HEK293 (cell line): Measurements from ENCODE around the gene GNG4.

ENCODE experiments used
- CTCF ChIA-PET: fragments of 350-600 bp; formaldehyde crosslinking; extraction: SDS; loops from one replicate; lab custom pipeline; 2021; ENCODE audit warnings: antibody characterized with exemption; lab: Yijun Ruan, JAX
- POLR2A ChIA-PET: fragments of 300-600 bp; formaldehyde crosslinking; extraction: SDS; loops from one replicate; lab custom pipeline; 2020; ENCODE audit warnings: antibody characterized with exemption, inconsistent platforms; lab: Yijun Ruan, JAX
- H3K27ac ChIP-seq: fragments of 200-500 bp; sonication (Bioruptor generic); 2 replicates; pipeline ENCODE4 v1.5.1; 2014; ENCODE audit warnings: low read depth, low read length, control low read depth, inconsistent platforms; ENCODE audit errors: extremely low read depth
- H3K36me3 ChIP-seq, 2 experiments: fragments of 200-500 bp in 1 of 2; sonication (Bioruptor generic) in 1 of 2; 1 replicate in 1 of 2; 2 replicates in 1 of 2; pipeline ENCODE4 v1.5.1; 2014 to 2017; ENCODE audit warnings: inconsistent platforms in 2 of 2, low read length in 2 of 2; ENCODE audit not compliant: control insufficient read depth in 2 of 2, insufficient read depth in 1 of 2
- H3K4me1 ChIP-seq: fragments of 200-500 bp; sonication (Bioruptor generic); 2 replicates; pipeline ENCODE4 v1.5.1; 2014; ENCODE audit warnings: mild to moderate bottlenecking, low read length, inconsistent platforms; ENCODE audit not compliant: control insufficient read depth, insufficient read depth
- H3K4me3 ChIP-seq: 2 replicates; pipeline ENCODE4 v1.5.1; 2011; ENCODE audit warnings: low read depth, mild to moderate bottlenecking, control low read depth, low read length, moderate library complexity
- H3K9me3 ChIP-seq: fragments of 200-500 bp; sonication (Bioruptor generic); 2 replicates; pipeline ENCODE4 v1.5.1; 2014; ENCODE audit warnings: low read depth, low read length, inconsistent platforms; ENCODE audit not compliant: control insufficient read depth, insufficient read depth
- BCL6B ChIP-seq: fragments of 450-650 bp; formaldehyde crosslinking; IDR thresholded peaks from 2 replicates; pipeline ENCODE4 v1.5.1; 2017; ENCODE audit warnings: missing biosample characterization, missing genetic modification characterization
- HOXA7 ChIP-seq: sonication (generic); formaldehyde crosslinking; IDR thresholded peaks from 2 replicates; pipeline ENCODE4 v1.8.1; 2022; ENCODE audit warnings: missing genetic modification reagents, borderline replicate concordance
- PBX3 ChIP-seq: sonication (generic); formaldehyde crosslinking; IDR thresholded peaks from 2 replicates; pipeline ENCODE4 v1.8.1; 2022; ENCODE audit warnings: mild to moderate bottlenecking, moderate library complexity, missing genetic modification reagents
- PRDM1 ChIP-seq: fragments of 450-650 bp; formaldehyde crosslinking; IDR thresholded peaks from 2 replicates; pipeline ENCODE4; 2016; ENCODE audit warnings: missing biosample characterization, missing genetic modification characterization
- ZNF391 ChIP-seq: fragments of 450-650 bp; formaldehyde crosslinking; IDR thresholded peaks from 2 replicates; pipeline ENCODE4 v1.5.1; 2016; ENCODE audit warnings: low read depth, missing biosample characterization, missing genetic modification characterization, borderline replicate concordance
- ZNF394 ChIP-seq: fragments of 450-650 bp; formaldehyde crosslinking; IDR thresholded peaks from 2 replicates; pipeline ENCODE4 v1.5.1; 2016; ENCODE audit warnings: missing biosample characterization, missing genetic modification characterization, mild to moderate bottlenecking, moderate library complexity, borderline replicate concordance
- ZNF473 ChIP-seq: fragments of 450-650 bp; formaldehyde crosslinking; IDR thresholded peaks from 2 replicates; pipeline ENCODE4 v1.5.1; 2017; ENCODE audit warnings: missing biosample characterization, missing genetic modification characterization
- ZNF48 ChIP-seq: fragments of 450-650 bp; formaldehyde crosslinking; IDR thresholded peaks from 2 replicates; pipeline ENCODE4 v1.5.1; 2016; ENCODE audit warnings: missing biosample characterization, missing genetic modification characterization
- ZNF510 ChIP-seq: fragments of 450-650 bp; formaldehyde crosslinking; IDR thresholded peaks from 2 replicates; pipeline ENCODE4 v1.5.1; 2018; ENCODE audit warnings: mild to moderate bottlenecking, missing genetic modification characterization, missing biosample characterization; ENCODE audit not compliant: insufficient replicate concordance
- ZNF513 ChIP-seq: fragments of 450-650 bp; IDR thresholded peaks from 2 replicates; pipeline ENCODE4 v1.5.1; 2018; ENCODE audit warnings: missing biosample characterization, missing genetic modification characterization
- ZNF626 ChIP-seq: fragments of 450-650 bp; sonication (Bioruptor Pico); formaldehyde crosslinking; IDR thresholded peaks from 2 replicates; pipeline ENCODE4 v1.5.1; 2018; ENCODE audit warnings: missing biosample characterization, missing genetic modification characterization, inconsistent platforms
- ZNF645 ChIP-seq: fragments of 450-650 bp; formaldehyde crosslinking; IDR thresholded peaks from 2 replicates; pipeline ENCODE4; 2016; ENCODE audit warnings: missing biosample characterization, missing genetic modification characterization
- ZNF785 ChIP-seq: fragments of 450-650 bp; formaldehyde crosslinking; IDR thresholded peaks from 2 replicates; pipeline ENCODE4 v1.5.1; 2016; ENCODE audit warnings: missing biosample characterization, missing genetic modification characterization
- TF ChIP-seq, protein P1 (sequence below): fragments of 450-650 bp; formaldehyde crosslinking; IDR thresholded peaks from 2 replicates; pipeline ENCODE4 v1.5.1; 2016; ENCODE audit warnings: missing biosample characterization, missing genetic modification characterization
- TF ChIP-seq, protein P2 (sequence below): fragments of 450-650 bp; formaldehyde crosslinking; IDR thresholded peaks from 2 replicates; pipeline ENCODE4 v1.5.1; 2016; ENCODE audit warnings: missing biosample characterization, missing genetic modification characterization
- TF ChIP-seq, protein P3 (sequence below): fragments of 450-650 bp; formaldehyde crosslinking; IDR thresholded peaks from 2 replicates; pipeline ENCODE4 v1.5.1; 2016; ENCODE audit warnings: missing biosample characterization, missing genetic modification characterization

The GNG4 gene

GRCh38 chr1:235533476-235534168, 116.0 kb downstream of the GNG4 start:
- H3K4me1 ChIP-seq, result no peaks in the 10 kb centered on the region
- no peaks in the 10 kb centered on the region for H3K36me3 ChIP-seq
- H3K9me3 ChIP-seq, result no peaks in the 10 kb centered on the region
- TF ChIP-seq ZNF626 (tag by site-specific recombination) (no peak), ZNF391 (no peak), PBX3 (CRISPR knock-in tag) (no peak), ZNF785 (tag by site-specific recombination) (no peak), ZNF394 (tag by site-specific recombination) (no peak), ZNF513 (peak; percentile 81), ZNF645 (tag by site-specific recombination) (no peak), ZNF48 (no peak), HOXA7 (CRISPR knock-in tag) (no peak), ZNF510 (no peak), ZNF473 (tag by site-specific recombination) (no peak), PRDM1 (peak; percentile 95), BCL6B (tag by site-specific recombination) (no peak)
- TF ChIP-seq, protein P1, sequence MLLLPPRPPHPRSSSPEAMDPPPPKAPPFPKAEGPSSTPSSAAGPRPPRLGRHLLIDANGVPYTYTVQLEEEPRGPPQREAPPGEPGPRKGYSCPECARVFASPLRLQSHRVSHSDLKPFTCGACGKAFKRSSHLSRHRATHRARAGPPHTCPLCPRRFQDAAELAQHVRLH (tag by site-specific recombination), result no peak
- TF ChIP-seq, protein P2, sequence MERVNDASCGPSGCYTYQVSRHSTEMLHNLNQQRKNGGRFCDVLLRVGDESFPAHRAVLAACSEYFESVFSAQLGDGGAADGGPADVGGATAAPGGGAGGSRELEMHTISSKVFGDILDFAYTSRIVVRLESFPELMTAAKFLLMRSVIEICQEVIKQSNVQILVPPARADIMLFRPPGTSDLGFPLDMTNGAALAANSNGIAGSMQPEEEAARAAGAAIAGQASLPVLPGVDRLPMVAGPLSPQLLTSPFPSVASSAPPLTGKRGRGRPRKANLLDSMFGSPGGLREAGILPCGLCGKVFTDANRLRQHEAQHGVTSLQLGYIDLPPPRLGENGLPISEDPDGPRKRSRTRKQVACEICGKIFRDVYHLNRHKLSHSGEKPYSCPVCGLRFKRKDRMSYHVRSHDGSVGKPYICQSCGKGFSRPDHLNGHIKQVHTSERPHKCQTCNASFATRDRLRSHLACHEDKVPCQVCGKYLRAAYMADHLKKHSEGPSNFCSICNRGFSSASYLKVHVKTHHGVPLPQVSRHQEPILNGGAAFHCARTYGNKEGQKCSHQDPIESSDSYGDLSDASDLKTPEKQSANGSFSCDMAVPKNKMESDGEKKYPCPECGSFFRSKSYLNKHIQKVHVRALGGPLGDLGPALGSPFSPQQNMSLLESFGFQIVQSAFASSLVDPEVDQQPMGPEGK, result no peak
- TF ChIP-seq, protein P3, sequence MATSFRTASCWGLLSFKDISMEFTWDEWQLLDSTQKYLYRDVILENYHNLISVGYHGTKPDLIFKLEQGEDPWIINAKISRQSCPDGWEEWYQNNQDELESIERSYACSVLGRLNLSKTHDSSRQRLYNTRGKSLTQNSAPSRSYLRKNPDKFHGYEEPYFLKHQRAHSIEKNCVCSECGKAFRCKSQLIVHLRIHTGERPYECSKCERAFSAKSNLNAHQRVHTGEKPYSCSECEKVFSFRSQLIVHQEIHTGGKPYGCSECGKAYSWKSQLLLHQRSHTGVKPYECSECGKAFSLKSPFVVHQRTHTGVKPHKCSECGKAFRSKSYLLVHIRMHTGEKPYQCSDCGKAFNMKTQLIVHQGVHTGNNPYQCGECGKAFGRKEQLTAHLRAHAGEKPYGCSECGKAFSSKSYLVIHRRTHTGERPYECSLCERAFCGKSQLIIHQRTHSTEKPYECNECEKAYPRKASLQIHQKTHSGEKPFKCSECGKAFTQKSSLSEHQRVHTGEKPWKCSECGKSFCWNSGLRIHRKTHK, result no peak
- H3K27ac ChIP-seq, result no peak overlapping the region
- H3K4me3 ChIP-seq, result no peak overlapping the region
- CTCF ChIA-PET, result interaction anchor here (0.6 to 1.0 kb wide), 2 partner anchors 20 to 29 kb away, joined by 4 read pairs; no protein-coding TSS in a partner anchor
- POLR2A ChIA-PET, result interaction anchor here (0.5 kb wide), 1 partner anchor 70 kb away, joined by 4 read pairs; no protein-coding TSS in a partner anchor
